ENCODE data around the gene COL4A1. TPM values are rescaled to one million over a fixed set of nuclear protein-coding genes. Genes with fewer than 3 reads are reported as not detected.

Gene COL4A1
- total and polyA plus RNA-seq, 2 of the 13 experiments (the other 11 are each of a cell fraction or from before 2014, with no cell fraction given): not detected

GRCh38 chr13:110244976-110245375 lies 62.0 kb downstream of the COL4A1 start:
- peaks cover 3 to 28% of the 10 kb centered on the region in 2 experiments; a peak in 4 of 5 replicates for H3K27me3 ChIP-seq (ENCODE audit: control insufficient read depth in 1 of 2, insufficient read depth in 2 of 2, low read length in 2 of 2)
- no peak overlapping the region for H3K27ac ChIP-seq (ENCODE audit: extremely low read length, insufficient read depth, low read length)
- H3K4me3 ChIP-seq (replicated peaks in 1 of 3; ENCODE audit: insufficient read depth in 1 of 3, low read depth in 2 of 3, low read length in 3 of 3): no peak overlapping the region
- no peaks in the 10 kb centered on the region for H3K79me2 ChIP-seq (ENCODE audit: insufficient read depth, low read length)
- TF ChIP-seq ZNF746 (CRISPR knock-in tag; IDR thresholded peaks at IDR 0.05) (no peak), E2F2 (CRISPR knock-in tag; IDR thresholded peaks at IDR 0.05; ENCODE audit: borderline replicate concordance) (no peak)
- ATAC-seq: no peak
- in situ Hi-C loops (cut with HindIII; ENCODE audit: extremely low pct_ligation_motif_present, low pct_unique_long_range_greater_than_20kb) (no loop called here), intact Hi-C loops (cut with micrococcal nuclease; ENCODE audit: unreplicated experiment) (no loop called here)
- H3K4me1 ChIP-seq (ENCODE audit: insufficient read depth, low read length): no peaks in the 10 kb centered on the region
- H3K9ac ChIP-seq (ENCODE audit: insufficient read depth, low read depth, low read length): no peak overlapping the region
- no TSS peak for BruUV-seq (replicated peaks)
- no peaks in the 10 kb centered on the region for H4K20me1 ChIP-seq (ENCODE audit: insufficient read depth, low read length)
- POLR2A ChIA-PET: no interaction called here
- CTCF ChIA-PET (ENCODE audit: low intra/inter-chr PET ratio, low total read pairs): no interaction called here
- H3K9me3 ChIP-seq (ENCODE audit: low read length): no peaks in the 10 kb centered on the region
- no peak for FAIRE-seq
- H3K36me3 ChIP-seq (replicated peaks in 1 of 2; ENCODE audit: control insufficient read depth in 1 of 2, insufficient read depth in 2 of 2, low read length in 2 of 2): no peaks in the 10 kb centered on the region
- DNase-seq (ENCODE audit: low spot score): no peak
- H3K4me2 ChIP-seq (ENCODE audit: low read depth, low read length): no peak overlapping the region
- no peak overlapping the region for H2AFZ ChIP-seq (ENCODE audit: low read length)
- 30% methylated on average over 9 of the region's 9 CpGs for WGBS (ENCODE audit: low lambda C conversion rate)

- Histone ChIP-seq H3K9ac (ENCODE audit: insufficient read depth, low read depth, low read length) (no peak overlapping the region), H3K4me2 (ENCODE audit: low read depth, low read length) (no peak overlapping the region), H3K36me3 (replicated peaks in 1 of 2; ENCODE audit: control insufficient read depth in 1 of 2, insufficient read depth in 2 of 2, low read length in 2 of 2) (no peaks in the 10 kb centered on the region), H3K27me3 (ENCODE audit: control insufficient read depth in 1 of 2, insufficient read depth in 2 of 2, low read length in 2 of 2) (peaks cover under 1 to 28% of the 10 kb centered on the region in 2 experiments; a peak in 4 of 5 replicates), H2AFZ (ENCODE audit: low read length) (no peak overlapping the region), H3K4me3 (replicated peaks in 1 of 3; ENCODE audit: insufficient read depth in 1 of 3, low read depth in 2 of 3, low read length in 3 of 3) (no peak overlapping the region), H3K9me3 (ENCODE audit: low read length) (no peaks in the 10 kb centered on the region), H3K79me2 (ENCODE audit: insufficient read depth, low read length) (no peaks in the 10 kb centered on the region), H3K4me1 (ENCODE audit: insufficient read depth, low read length) (no peaks in the 10 kb centered on the region), H3K27ac (ENCODE audit: extremely low read length, insufficient read depth, low read length) (no peak overlapping the region), H4K20me1 (ENCODE audit: insufficient read depth, low read length) (no peaks in the 10 kb centered on the region)
- BruUV-seq (replicated peaks): no TSS peak
- 6% methylated on average over 7 of the region's 7 CpGs for WGBS (ENCODE audit: low lambda C conversion rate)
- CTCF ChIA-PET (ENCODE audit: low intra/inter-chr PET ratio, low total read pairs): no interaction called here
- DNase-seq (ENCODE audit: low spot score): no peak
- POLR2A ChIA-PET: no interaction called here
- intact Hi-C loops (cut with micrococcal nuclease; ENCODE audit: unreplicated experiment) (no loop called here), in situ Hi-C loops (cut with HindIII; ENCODE audit: extremely low pct_ligation_motif_present, low pct_unique_long_range_greater_than_20kb) (no loop called here)
- no peak for ATAC-seq
- no peak for FAIRE-seq
- TF ChIP-seq BCL3 (CRISPR knock-in tag; IDR thresholded peaks at IDR 0.05) (no peak), RFXANK (CRISPR knock-in tag; IDR thresholded peaks at IDR 0.05) (no peak), EZH2 (conservative IDR thresholded peaks at IDR 0.05; ENCODE audit: low read depth, low read length) (no peak), NFKBIZ (CRISPR knock-in tag; IDR thresholded peaks at IDR 0.05) (no peak), ZNF383 (CRISPR knock-in tag; IDR thresholded peaks at IDR 0.05; ENCODE audit: borderline replicate concordance) (no peak), ELK4 (CRISPR knock-in tag; IDR thresholded peaks at IDR 0.05; ENCODE audit: borderline replicate concordance) (no peak), ZFX (CRISPR knock-in tag; IDR thresholded peaks at IDR 0.05; ENCODE audit: low read depth) (no peak), ZNF891 (CRISPR knock-in tag; IDR thresholded peaks at IDR 0.05) (no peak), BHLHE40 (IDR thresholded peaks at IDR 0.05; ENCODE audit: low read length) (no peak), PBX2 (CRISPR knock-in tag; IDR thresholded peaks at IDR 0.05) (no peak), ZNF160 (CRISPR knock-in tag; IDR thresholded peaks at IDR 0.05) (no peak)
Observed at GRCh38 chr13:110244071-110244830, 62.7 kb downstream of the COL4A1 start.
